Ishikawa (cell line): ENCODE measurements around the gene CTPS2.
A peak's percentile ranks its signal among the peaks of the same experiment; 100 is the strongest.

Experiments used
- CREB1 ChIP-seq: IDR thresholded peaks from 2 replicates; pipeline ENCODE4 v1.6.1; 2012; ENCODE audit warnings: low read depth
- EGR1 ChIP-seq: IDR thresholded peaks from 2 replicates; pipeline ENCODE4 v1.6.1; 2012
- EP300 ChIP-seq: IDR thresholded peaks from 2 replicates; pipeline ENCODE4 v1.6.1; 2012; ENCODE audit warnings: borderline replicate concordance
- MAX ChIP-seq: IDR thresholded peaks from 2 replicates; pipeline ENCODE4 v1.6.1; 2012
- NFIC ChIP-seq: IDR thresholded peaks from 2 replicates; pipeline ENCODE4 v1.6.1; 2012
- RAD21 ChIP-seq: IDR thresholded peaks from 2 replicates; pipeline ENCODE4 v1.6.1; 2012; ENCODE audit warnings: low read depth
- REST ChIP-seq: IDR thresholded peaks from 2 replicates; pipeline ENCODE4 v1.6.1; 2012; ENCODE audit warnings: low read depth, mild to moderate bottlenecking
- USF1 ChIP-seq: IDR thresholded peaks from 2 replicates; pipeline ENCODE4 v1.6.1; 2012
- YY1 ChIP-seq: IDR thresholded peaks from 2 replicates; pipeline ENCODE4 v1.6.1; 2012; ENCODE audit warnings: low read depth
- ZBTB7A ChIP-seq: IDR thresholded peaks from 2 replicates; pipeline ENCODE4 v1.6.1; 2012; ENCODE audit warnings: low read depth

GRCh38 chrX:16719334-16720084, 7.0 kb upstream of the CTPS2 start, which contains the start of gene SYAP1:
- TF ChIP-seq REST (no peak), ZBTB7A (no peak), EP300 (no peak), RAD21 (no peak), NFIC (no peak), CREB1 (peak; percentile 95), YY1 (no peak), USF1 (0 out of 2 replicates have a peak, but pooled peaks have one; percentile 18), EGR1 (no peak), MAX (peak; percentile 57)
